ENCODE measurements around the gene GCNA. TPM values are rescaled to one million over a fixed set of nuclear protein-coding genes. Genes with fewer than 3 reads are reported as not detected.

GCNA gene
- total RNA-seq, 1 experiment from 2014 or later: 3.8 TPM

GRCh38 chrX:71622032-71622575 is 43.9 kb downstream of the GCNA start:
- ChIA-PET POLR2A (no interaction called here), CTCF (interaction anchor here (0.6 kb wide), 1 partner anchor 224 kb away, joined by 8 read pairs; no protein-coding TSS in a partner anchor)
- Mint-ChIP-seq H3K4me1 (ENCODE audit: insufficient read depth, unreplicated experiment) (no peaks in the 10 kb centered on the region), H3K27me3 (ENCODE audit: insufficient read depth, unreplicated experiment) (peaks cover 9% of the 10 kb centered on the region), H3K36me3 (ENCODE audit: insufficient read depth, unreplicated experiment) (no peaks in the 10 kb centered on the region), H3K4me3 (ENCODE audit: unreplicated experiment) (no peak overlapping the region), H3K27ac (ENCODE audit: low read depth, unreplicated experiment) (no peak overlapping the region), H3K9me3 (ENCODE audit: unreplicated experiment) (no peaks in the 10 kb centered on the region)
- DNase-seq (ENCODE audit: unreplicated experiment): no peak
- BruUV-seq (replicated peaks): no TSS peak
- no peak for TF ChIP-seq CTCF (IDR thresholded peaks at IDR 0.05; ENCODE audit: unreplicated experiment)
- intact Hi-C loops (cut with micrococcal nuclease): no loop called here

GRCh38 chrX:71622576-71623450 is 44.6 kb downstream of the GCNA start:
- ChIA-PET POLR2A (no interaction called here), CTCF (interaction anchor here (0.6 to 1.5 kb wide), 3 partner anchors 8 to 224 kb away, joined by 4 to 8 read pairs (median 4); no protein-coding TSS in a partner anchor)
- DNase-seq (ENCODE audit: unreplicated experiment): peak; percentile 60
- Mint-ChIP-seq H3K27me3 (ENCODE audit: insufficient read depth, unreplicated experiment) (peaks cover 15% of the 10 kb centered on the region), H3K4me1 (ENCODE audit: insufficient read depth, unreplicated experiment) (no peaks in the 10 kb centered on the region), H3K27ac (ENCODE audit: low read depth, unreplicated experiment) (no peak overlapping the region), H3K9me3 (ENCODE audit: unreplicated experiment) (no peaks in the 10 kb centered on the region), H3K4me3 (ENCODE audit: unreplicated experiment) (no peak overlapping the region), H3K36me3 (ENCODE audit: insufficient read depth, unreplicated experiment) (no peaks in the 10 kb centered on the region)
- no peak for TF ChIP-seq CTCF (IDR thresholded peaks at IDR 0.05; ENCODE audit: unreplicated experiment)
- no TSS peak for BruUV-seq (replicated peaks)
- intact Hi-C loops (cut with micrococcal nuclease): no loop called here

- H3K4me1 Mint-ChIP-seq (ENCODE audit: insufficient read depth, unreplicated experiment): no peaks in the 10 kb centered on the region
- no TSS peak for BruUV-seq (replicated peaks)
- POLR2A ChIA-PET: no interaction called here
- no peak for DNase-seq (ENCODE audit: unreplicated experiment)
- no peak overlapping the region for H3K4me3 Mint-ChIP-seq (ENCODE audit: unreplicated experiment)
- CTCF ChIA-PET: interaction anchor here (1.5 kb wide), 1 partner anchor 9 kb away, joined by 4 read pairs; no protein-coding TSS in a partner anchor
- TF ChIP-seq CTCF (IDR thresholded peaks at IDR 0.05; ENCODE audit: unreplicated experiment): no peak
- H3K27me3 Mint-ChIP-seq (ENCODE audit: insufficient read depth, unreplicated experiment): peaks cover 24% of the 10 kb centered on the region
- H3K36me3 Mint-ChIP-seq (ENCODE audit: insufficient read depth, unreplicated experiment): no peaks in the 10 kb centered on the region
- no peak overlapping the region for H3K27ac Mint-ChIP-seq (ENCODE audit: low read depth, unreplicated experiment)
- intact Hi-C loops (cut with micrococcal nuclease): no loop called here
- no peaks in the 10 kb centered on the region for H3K9me3 Mint-ChIP-seq (ENCODE audit: unreplicated experiment)
Measured at GRCh38 chrX:71623714-71624113, 45.5 kb downstream of the GCNA start.

GRCh38 chrX:71625471-71625870 is 47.2 kb downstream of the GCNA start:
- Mint-ChIP-seq H3K27ac (ENCODE audit: low read depth, unreplicated experiment) (no peak overlapping the region), H3K4me3 (ENCODE audit: unreplicated experiment) (no peak overlapping the region), H3K9me3 (ENCODE audit: unreplicated experiment) (no peaks in the 10 kb centered on the region), H3K27me3 (ENCODE audit: insufficient read depth, unreplicated experiment) (peaks cover 27% of the 10 kb centered on the region), H3K36me3 (ENCODE audit: insufficient read depth, unreplicated experiment) (no peaks in the 10 kb centered on the region), H3K4me1 (ENCODE audit: insufficient read depth, unreplicated experiment) (no peaks in the 10 kb centered on the region)
- no peak for DNase-seq (ENCODE audit: unreplicated experiment)
- CTCF ChIA-PET: no interaction called here
- intact Hi-C loops (cut with micrococcal nuclease): no loop called here
- POLR2A ChIA-PET: no interaction called here
- TF ChIP-seq CTCF (IDR thresholded peaks at IDR 0.05; ENCODE audit: unreplicated experiment): no peak
- no TSS peak for BruUV-seq (replicated peaks)

All from MCF 10A (cell line).